ENCODE results near the gene B3GAT1.

DNA sequence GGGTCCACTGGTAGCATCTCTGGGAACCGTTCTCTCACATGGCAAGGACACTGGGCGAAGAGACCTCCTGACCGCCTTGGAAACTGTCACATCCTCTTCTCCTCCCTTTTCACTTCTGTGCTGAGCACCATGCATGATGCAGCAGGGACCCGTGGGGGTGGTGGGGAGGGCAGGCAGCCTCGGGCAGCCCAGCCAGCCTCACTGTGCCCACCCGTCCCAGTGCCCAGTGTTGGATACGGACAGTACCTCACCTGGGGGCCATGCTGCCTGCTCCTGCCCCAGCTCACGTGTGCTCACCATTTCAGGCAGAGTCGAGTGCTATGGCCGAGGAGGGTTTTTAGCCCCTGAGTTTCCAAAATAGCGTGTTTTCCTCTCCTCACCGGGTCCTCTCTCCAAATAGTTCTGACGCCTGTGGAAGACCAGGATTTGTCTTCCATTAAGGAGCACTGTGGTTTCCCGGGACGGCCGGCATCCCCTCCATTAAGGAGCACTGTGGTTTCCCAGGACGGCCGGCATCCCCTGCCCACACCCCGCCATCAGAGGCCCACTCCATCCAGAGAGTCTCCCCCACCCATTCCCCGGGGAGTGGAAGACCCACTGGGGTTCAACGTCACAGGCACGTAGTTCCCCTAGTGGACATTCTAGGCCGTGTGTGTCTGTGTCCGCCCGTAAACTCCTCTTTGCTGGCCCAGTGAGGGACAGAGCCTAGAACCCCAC, 22.4 kb downstream of the B3GAT1 start:
- TF ChIP-seq, protein P1, sequence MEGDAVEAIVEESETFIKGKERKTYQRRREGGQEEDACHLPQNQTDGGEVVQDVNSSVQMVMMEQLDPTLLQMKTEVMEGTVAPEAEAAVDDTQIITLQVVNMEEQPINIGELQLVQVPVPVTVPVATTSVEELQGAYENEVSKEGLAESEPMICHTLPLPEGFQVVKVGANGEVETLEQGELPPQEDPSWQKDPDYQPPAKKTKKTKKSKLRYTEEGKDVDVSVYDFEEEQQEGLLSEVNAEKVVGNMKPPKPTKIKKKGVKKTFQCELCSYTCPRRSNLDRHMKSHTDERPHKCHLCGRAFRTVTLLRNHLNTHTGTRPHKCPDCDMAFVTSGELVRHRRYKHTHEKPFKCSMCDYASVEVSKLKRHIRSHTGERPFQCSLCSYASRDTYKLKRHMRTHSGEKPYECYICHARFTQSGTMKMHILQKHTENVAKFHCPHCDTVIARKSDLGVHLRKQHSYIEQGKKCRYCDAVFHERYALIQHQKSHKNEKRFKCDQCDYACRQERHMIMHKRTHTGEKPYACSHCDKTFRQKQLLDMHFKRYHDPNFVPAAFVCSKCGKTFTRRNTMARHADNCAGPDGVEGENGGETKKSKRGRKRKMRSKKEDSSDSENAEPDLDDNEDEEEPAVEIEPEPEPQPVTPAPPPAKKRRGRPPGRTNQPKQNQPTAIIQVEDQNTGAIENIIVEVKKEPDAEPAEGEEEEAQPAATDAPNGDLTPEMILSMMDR (IDR thresholded peaks at IDR 0.05; ENCODE audit: low read depth, low read length): no peak
- TF ChIP-seq EZH2phosphoT487 (IDR thresholded peaks at IDR 0.05; ENCODE audit: low read depth): no peak

Data from OCI-LY3 (cell line).